Liver (tissue), 9 donors: ENCODE results near the gene ADSS2. TPM values are rescaled to one million over a fixed set of nuclear protein-coding genes. Genes with fewer than 3 reads are reported as not detected.
"Not testable (repeated sequence)": the region's sequence is repeated elsewhere in the genome, so short reads cannot be mapped to it uniquely, and the experiment has no call there.

Source experiments
- DNase-seq: peaks from one replicate; pipeline ENCODE4 v3.0.0-alpha.2; 2017; ENCODE audit warnings: low spot score
- H3K27ac ChIP-seq, 2 donors: one replicate each; pipeline ENCODE4 v1.7.0; 2013; ENCODE audit warnings: inconsistent platforms in 2 of 2, low read length in 2 of 2, control low read depth in 1 of 2, low read depth in 1 of 2, mild to moderate bottlenecking in 1 of 2
- H3K27me3 ChIP-seq, 4 donors: one replicate each; pipeline versions ENCODE4 v1.6.1 to v1.7.0; 2013; ENCODE audit warnings: low read length in 3 of 4, inconsistent platforms in 1 of 4, mild to moderate bottlenecking in 1 of 4, moderate library complexity in 1 of 4; ENCODE audit not compliant: control insufficient read depth in 4 of 4, insufficient read depth in 4 of 4
- H3K36me3 ChIP-seq, 4 donors: one replicate each; pipeline versions ENCODE4 v1.6.1 to v1.7.0; 2013; ENCODE audit warnings: low read length in 3 of 4, mild to moderate bottlenecking in 3 of 4, low read depth in 1 of 4, moderate library complexity in 1 of 4; ENCODE audit not compliant: control insufficient read depth in 4 of 4, insufficient read depth in 3 of 4
- H3K4me1 ChIP-seq, 4 donors: one replicate each; pipeline versions ENCODE4 v1.6.1 to v1.7.0; 2013; ENCODE audit warnings: low read length in 3 of 4, mild to moderate bottlenecking in 3 of 4, moderate library complexity in 1 of 4; ENCODE audit not compliant: control insufficient read depth in 4 of 4, insufficient read depth in 4 of 4
- H3K4me3 ChIP-seq, 3 donors: one replicate each; pipeline versions ENCODE4 v1.6.1 to v1.7.0; 2013; ENCODE audit warnings: low read length in 3 of 3, control low read depth in 1 of 3, low read depth in 1 of 3, mild to moderate bottlenecking in 1 of 3
- H3K9ac ChIP-seq, 2 donors: one replicate each; pipeline ENCODE4 v1.7.0; 2013; ENCODE audit warnings: low read length in 2 of 2, mild to moderate bottlenecking in 2 of 2, moderate library complexity in 2 of 2, control low read depth in 1 of 2, low read depth in 1 of 2
- H3K9me3 ChIP-seq, 4 donors: one replicate each; pipeline versions ENCODE4 v1.6.1 to v1.7.0; 2013; ENCODE audit warnings: low read length in 3 of 4; ENCODE audit not compliant: control insufficient read depth in 4 of 4
- EGR1 ChIP-seq, 2 donors: IDR thresholded peaks; 2 replicates each; pipeline ENCODE4 v1.6.1; 2016 to 2018; ENCODE audit warnings: antibody characterized with exemption in 2 of 2, low read depth in 2 of 2
- FOXA1 ChIP-seq: IDR thresholded peaks from 2 replicates; pipeline ENCODE4 v1.6.1; 2016; ENCODE audit warnings: antibody characterized with exemption
- HNF4G ChIP-seq: IDR thresholded peaks from 2 replicates; pipeline ENCODE4 v1.6.1; 2016; ENCODE audit warnings: antibody characterized with exemption
- NR2F2 ChIP-seq: IDR thresholded peaks from 2 replicates; pipeline ENCODE4 v1.6.1; 2016; ENCODE audit warnings: antibody characterized with exemption
- RAD21 ChIP-seq, 2 donors: IDR thresholded peaks; 2 replicates each; pipeline ENCODE4 v1.6.1; 2016; ENCODE audit warnings: antibody characterized with exemption in 2 of 2, mild to moderate bottlenecking in 2 of 2
- SP1 ChIP-seq: IDR thresholded peaks from 2 replicates; pipeline ENCODE4 v1.6.1; 2018; ENCODE audit warnings: antibody characterized with exemption, mild to moderate bottlenecking
- TAF1 ChIP-seq: conservative IDR thresholded peaks from 2 replicates; pipeline ENCODE4 v1.6.1; 2016; ENCODE audit warnings: antibody characterized with exemption, mild to moderate bottlenecking
- YY1 ChIP-seq: IDR thresholded peaks from 2 replicates; pipeline ENCODE4 v1.6.1; 2016; ENCODE audit warnings: antibody characterized with exemption, mild to moderate bottlenecking
- WGBS: extraction: QIAGEN DNeasy Blood & Tissue Kit; methylation state at CpG from one replicate; pipeline ENCODE4 v1.1.7; 2013; 5-methylcytosine and 5-hydroxymethylcytosine counted together
- polyA plus RNA-seq, 2 donors: library from polyadenylated mRNA; stranded (reverse) in 1 of 2; unstranded in 1 of 2; fragments of 200-250 nt in 1 of 2; fragments of >200 nt in 1 of 2; fragmentation: Nextera tagmentation in 1 of 2; extraction: Ambion mirVana in 1 of 2; gene quantifications; one replicate each; pipeline versions ENCODE4 v1.2.1 to v1.2.3, GENCODE V29; 2013 to 2015
- total RNA-seq, 2 donors: library from RNA; depleted of rRNA; stranded (reverse); fragments of >200 nt; gene quantifications; one replicate each; pipeline ENCODE4 v1.2.3, GENCODE V29; 2014
- TF ChIP-seq, protein P1 (sequence below): fragments of 150-350 bp; IDR thresholded peaks from 2 replicates; pipeline ENCODE4 v1.5.1; 2017; ENCODE audit warnings: improper control_type of control experiment, low read depth, low read length; ENCODE audit not compliant: missing input control
- TF ChIP-seq, protein P2 (sequence below): IDR thresholded peaks from 2 replicates; pipeline ENCODE4 v1.6.1; 2016; ENCODE audit warnings: antibody characterized with exemption
- TF ChIP-seq, protein P3 (sequence below): IDR thresholded peaks from 2 replicates; pipeline ENCODE4 v1.6.1; 2016; ENCODE audit warnings: antibody characterized with exemption
- donor health status: healthy.
- donor health status: healthy.
- donor health status: healthy.
- donor health status: healthy.
- donor health status: healthy.

Gene ADSS2
- total RNA-seq, result 10 to 100 TPM; 13.5 to 17.3 TPM
- polyA plus RNA-seq, result 10 to 100 TPM in 1 of 2 donors, 1 to 10 TPM in 1; 7.3 to 11.7 TPM

DNA sequence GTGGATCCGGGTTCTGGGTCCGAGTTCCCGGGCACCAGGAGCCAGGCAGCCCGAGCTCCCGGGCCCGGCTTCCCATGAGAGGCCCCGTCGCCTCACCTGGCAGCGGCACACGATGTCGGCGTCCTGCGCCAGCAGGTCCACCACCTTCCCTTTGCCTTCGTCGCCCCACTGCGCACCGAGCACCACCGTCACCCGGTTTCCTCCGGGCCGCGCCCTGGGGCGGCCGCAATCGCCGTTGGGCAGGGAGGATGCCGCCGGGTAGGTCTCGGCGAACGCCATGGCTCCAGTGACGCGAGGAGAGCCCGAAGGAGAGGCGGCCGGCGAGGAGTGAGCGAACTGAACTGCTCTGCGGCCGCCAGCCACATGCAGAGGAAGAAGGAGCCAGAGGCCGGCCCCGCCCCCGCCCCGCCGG, at the start of gene ADSS2:
Gene ADSS2 (minus strand): TSS at position 371 of the 412 bp plus-strand sequence. CDS start 92 bp downstream, at position 279.
- no peak for DNase-seq
- WGBS, result under 1% methylated on average over 45 of the region's 45 CpGs
- no peak for TF ChIP-seq SP1
- TF ChIP-seq TAF1, result peak; percentile 66
- TF ChIP-seq HNF4G, result no peak
- Histone ChIP-seq H3K27me3 (no peaks in the 10 kb centered on the region), H3K9ac (peak within 1 kb of the TSS; percentile 77 to 89), H3K4me1 (peaks cover 4 to 18% (median 11%) of the 10 kb centered on the region in 4 donors), H3K9me3 (no peaks in the 10 kb centered on the region), H3K4me3 (peak within 1 kb of the TSS; percentile 73 to 96 (median 75)), H3K27ac (peak within 1 kb of the TSS; percentile 88), H3K36me3 (no peaks in the 10 kb centered on the region)

DNA sequence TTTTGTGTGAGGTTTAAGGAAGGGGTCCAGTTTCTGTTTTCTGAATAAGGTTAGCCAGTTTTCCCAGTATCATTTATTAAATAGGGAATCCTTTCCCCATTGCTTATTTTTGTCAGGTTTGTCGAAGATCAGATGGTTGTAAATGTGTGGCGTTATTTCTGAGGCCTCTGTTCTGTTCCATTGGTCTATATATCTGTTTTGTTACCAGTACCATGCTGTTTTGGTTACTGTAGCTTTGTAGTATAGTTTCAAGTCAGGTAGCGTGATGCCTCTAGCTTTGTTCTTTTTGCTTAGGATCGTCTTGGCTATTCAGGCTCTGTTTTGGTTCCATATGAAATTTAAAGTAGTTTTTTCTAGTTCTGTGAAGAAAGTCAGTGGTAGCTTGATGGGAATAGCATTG, 48.8 kb upstream of the ADSS2 start:
- not testable (repeated sequence) for H3K27me3 ChIP-seq, H3K9ac ChIP-seq, H3K4me1 ChIP-seq, DNase-seq, H3K27ac ChIP-seq, H3K4me3 ChIP-seq, H3K9me3 ChIP-seq, H3K36me3 ChIP-seq
- WGBS, result 92% methylated on average over 4 of the region's 4 CpGs

DNA sequence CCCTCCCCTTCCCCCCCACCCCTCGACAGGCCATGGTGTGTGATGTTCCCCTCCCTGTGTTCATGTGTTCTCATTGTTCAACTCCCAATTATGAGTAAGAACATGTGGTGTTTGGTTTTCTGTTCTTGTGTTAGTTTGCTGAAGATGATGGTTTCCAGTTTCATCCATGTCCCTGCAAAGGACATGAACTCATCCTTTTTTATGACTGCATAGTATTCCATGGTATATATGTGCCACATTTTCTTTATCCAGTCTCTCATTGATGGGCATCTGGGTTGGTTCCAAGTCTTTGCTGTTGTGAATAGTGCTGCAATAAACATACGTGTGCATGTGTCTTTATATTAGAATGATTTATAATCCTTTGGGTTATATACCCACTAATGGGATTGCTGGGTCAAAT, 47.8 kb upstream of the ADSS2 start:
- not testable (repeated sequence) for H3K27me3 ChIP-seq, DNase-seq, H3K36me3 ChIP-seq, H3K9me3 ChIP-seq, H3K27ac ChIP-seq, H3K9ac ChIP-seq, H3K4me1 ChIP-seq, H3K4me3 ChIP-seq
- WGBS, result 94% methylated on average over 2 of the region's 2 CpGs

DNA sequence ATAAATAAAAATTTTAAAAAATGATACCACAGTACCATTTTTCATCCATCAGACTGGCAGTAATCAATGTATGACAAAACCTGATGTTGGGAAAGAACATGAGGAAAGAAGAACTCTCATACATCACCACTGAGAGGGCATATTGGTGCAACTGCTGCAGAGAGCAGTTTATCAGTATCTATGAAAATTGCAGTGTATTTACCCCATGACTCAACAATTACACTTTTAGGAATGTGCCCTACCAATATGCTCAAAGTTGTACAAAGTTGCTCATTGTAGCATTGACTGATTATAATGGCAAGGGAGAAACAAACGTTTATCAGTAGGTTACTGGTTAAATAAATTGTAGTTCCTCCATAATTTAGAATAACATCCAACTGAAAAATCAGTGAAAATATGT, 46.1 kb upstream of the ADSS2 start:
- TF ChIP-seq FOXA1 (no peak), NR2F2 (no peak), SP1 (no peak), EGR1 (IDR thresholded peaks at IDR 0.05; ENCODE audit: low read depth in 2 of 2) (no peak), RAD21 (IDR thresholded peaks at IDR 0.05) (no peak), YY1 (no peak)
- TF ChIP-seq, protein P1, sequence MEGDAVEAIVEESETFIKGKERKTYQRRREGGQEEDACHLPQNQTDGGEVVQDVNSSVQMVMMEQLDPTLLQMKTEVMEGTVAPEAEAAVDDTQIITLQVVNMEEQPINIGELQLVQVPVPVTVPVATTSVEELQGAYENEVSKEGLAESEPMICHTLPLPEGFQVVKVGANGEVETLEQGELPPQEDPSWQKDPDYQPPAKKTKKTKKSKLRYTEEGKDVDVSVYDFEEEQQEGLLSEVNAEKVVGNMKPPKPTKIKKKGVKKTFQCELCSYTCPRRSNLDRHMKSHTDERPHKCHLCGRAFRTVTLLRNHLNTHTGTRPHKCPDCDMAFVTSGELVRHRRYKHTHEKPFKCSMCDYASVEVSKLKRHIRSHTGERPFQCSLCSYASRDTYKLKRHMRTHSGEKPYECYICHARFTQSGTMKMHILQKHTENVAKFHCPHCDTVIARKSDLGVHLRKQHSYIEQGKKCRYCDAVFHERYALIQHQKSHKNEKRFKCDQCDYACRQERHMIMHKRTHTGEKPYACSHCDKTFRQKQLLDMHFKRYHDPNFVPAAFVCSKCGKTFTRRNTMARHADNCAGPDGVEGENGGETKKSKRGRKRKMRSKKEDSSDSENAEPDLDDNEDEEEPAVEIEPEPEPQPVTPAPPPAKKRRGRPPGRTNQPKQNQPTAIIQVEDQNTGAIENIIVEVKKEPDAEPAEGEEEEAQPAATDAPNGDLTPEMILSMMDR, result no peak
- TF ChIP-seq, protein P2, sequence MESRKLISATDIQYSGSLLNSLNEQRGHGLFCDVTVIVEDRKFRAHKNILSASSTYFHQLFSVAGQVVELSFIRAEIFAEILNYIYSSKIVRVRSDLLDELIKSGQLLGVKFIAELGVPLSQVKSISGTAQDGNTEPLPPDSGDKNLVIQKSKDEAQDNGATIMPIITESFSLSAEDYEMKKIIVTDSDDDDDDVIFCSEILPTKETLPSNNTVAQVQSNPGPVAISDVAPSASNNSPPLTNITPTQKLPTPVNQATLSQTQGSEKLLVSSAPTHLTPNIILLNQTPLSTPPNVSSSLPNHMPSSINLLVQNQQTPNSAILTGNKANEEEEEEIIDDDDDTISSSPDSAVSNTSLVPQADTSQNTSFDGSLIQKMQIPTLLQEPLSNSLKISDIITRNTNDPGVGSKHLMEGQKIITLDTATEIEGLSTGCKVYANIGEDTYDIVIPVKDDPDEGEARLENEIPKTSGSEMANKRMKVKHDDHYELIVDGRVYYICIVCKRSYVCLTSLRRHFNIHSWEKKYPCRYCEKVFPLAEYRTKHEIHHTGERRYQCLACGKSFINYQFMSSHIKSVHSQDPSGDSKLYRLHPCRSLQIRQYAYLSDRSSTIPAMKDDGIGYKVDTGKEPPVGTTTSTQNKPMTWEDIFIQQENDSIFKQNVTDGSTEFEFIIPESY, result no peak
- TF ChIP-seq, protein P3, sequence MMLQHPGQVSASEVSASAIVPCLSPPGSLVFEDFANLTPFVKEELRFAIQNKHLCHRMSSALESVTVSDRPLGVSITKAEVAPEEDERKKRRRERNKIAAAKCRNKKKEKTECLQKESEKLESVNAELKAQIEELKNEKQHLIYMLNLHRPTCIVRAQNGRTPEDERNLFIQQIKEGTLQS, result no peak

More for the DNA sequence above, 46.1 kb upstream of the ADSS2 start:
- H3K9ac ChIP-seq, result no peak overlapping the region
- 73% methylated on average over 1 of the region's 1 CpG for WGBS
- H3K27ac ChIP-seq, result no peak overlapping the region
- H3K4me1 ChIP-seq, result no peaks in the 10 kb centered on the region
- no peaks in the 10 kb centered on the region for H3K36me3 ChIP-seq
- H3K9me3 ChIP-seq, result no peaks in the 10 kb centered on the region
- DNase-seq, result no peak
- H3K27me3 ChIP-seq, result no peaks in the 10 kb centered on the region
- no peak overlapping the region for H3K4me3 ChIP-seq
